Measurements from ENCODE around the gene BORCS8.
A peak's percentile ranks its signal among the peaks of the same experiment; 100 is the strongest.

The BORCS8 gene

GRCh38 chr19:19213426-19214158, 21.6 kb upstream of the BORCS8 start:
- no peak for DNase-seq

- DNase-seq = no peak
These were observed 21.0 kb upstream of the BORCS8 start for GRCh38 chr19:19212916-19213315.

- DNase-seq = no peak
These were observed 19.8 kb upstream of the BORCS8 start, which contains the start of gene NCAN for GRCh38 chr19:19211499-19212420. Gene NCAN, plus strand, starts transcription at chr19:19211958. Its CDS starts 4,996 bp downstream, at chr19:19216954.

- no peak for DNase-seq
These were observed 17.4 kb upstream of the BORCS8 start for GRCh38 chr19:19209372-19209771.

- DNase-seq = no peak
These were observed 16.0 kb upstream of the BORCS8 start for GRCh38 chr19:19207637-19208572.

GRCh38 chr19:19206938-19207337, 15.0 kb upstream of the BORCS8 start:
- DNase-seq = no peak

GRCh38 chr19:19205416-19206410, 13.8 kb upstream of the BORCS8 start:
- no peak for DNase-seq

GRCh38 chr19:19204181-19204580, 12.2 kb upstream of the BORCS8 start:
- no peak for DNase-seq

- peak; percentile 64 for DNase-seq
These were observed 11.3 kb upstream of the BORCS8 start, which contains the start of gene NR2C2AP for GRCh38 chr19:19203012-19203856. Gene NR2C2AP, minus strand, starts transcription at chr19:19203414. Its CDS starts 354 bp downstream, at chr19:19203060.

- no peak for DNase-seq
These were observed 10.7 kb upstream of the BORCS8 start for GRCh38 chr19:19202707-19203011.

- no peak for DNase-seq
These were observed 10.0 kb upstream of the BORCS8 start for GRCh38 chr19:19201697-19202630.

GRCh38 chr19:19193926-19194325, 2.0 kb upstream of the BORCS8 start:
- DNase-seq = no peak

- no peak for DNase-seq
These were observed 1.0 kb upstream of the BORCS8 start for GRCh38 chr19:19192910-19193423.

GRCh38 chr19:19191768-19192077, 229 bp downstream of the BORCS8 start:
- no peak for DNase-seq

GRCh38 chr19:19186742-19187141, 5.2 kb downstream of the BORCS8 start:
- no peak for DNase-seq

- DNase-seq = no peak
These were observed 5.9 kb downstream of the BORCS8 start for GRCh38 chr19:19185853-19186740.

- no peak for DNase-seq
These were observed 10.4 kb downstream of the BORCS8 start for GRCh38 chr19:19181488-19181998.
